ENCODE results near the gene B3GAT1.

DNA sequence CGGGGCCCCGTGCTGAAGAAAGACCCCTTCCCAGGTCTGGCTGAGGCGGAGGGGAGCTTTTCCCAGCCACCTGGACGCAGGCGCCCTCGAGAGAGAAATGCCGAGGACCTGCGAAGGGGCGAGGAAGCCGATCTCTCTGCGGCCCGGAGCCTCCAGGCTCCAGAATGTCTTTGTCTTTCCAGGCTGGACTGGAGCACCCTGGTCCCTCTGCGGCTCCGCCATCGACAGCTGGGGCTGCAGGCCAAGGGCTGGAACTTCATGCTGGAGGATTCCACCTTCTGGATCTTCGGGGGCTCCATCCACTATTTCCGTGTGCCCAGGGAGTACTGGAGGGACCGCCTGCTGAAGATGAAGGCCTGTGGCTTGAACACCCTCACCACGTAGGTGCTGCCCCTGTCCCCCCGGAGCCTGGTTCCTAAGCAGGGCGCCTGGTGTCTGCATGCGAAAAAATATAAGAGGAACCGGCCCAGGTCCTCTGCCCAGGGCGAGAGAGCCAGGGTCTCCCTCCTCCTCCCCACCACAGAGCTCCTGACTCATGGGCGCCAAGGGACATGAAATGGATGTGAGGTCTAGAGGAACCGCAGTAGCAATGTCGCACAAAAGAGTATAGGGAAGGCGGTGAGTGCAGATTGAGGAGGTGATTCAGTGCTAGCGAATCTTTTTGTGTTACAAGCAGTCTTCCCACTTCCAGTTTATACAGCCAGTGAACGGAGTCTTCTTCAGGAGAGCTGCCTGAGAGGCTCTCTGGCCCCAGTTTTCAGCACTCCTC lies 69.3 kb downstream of the B3GAT1 start:
- TF ChIP-seq, protein P1, sequence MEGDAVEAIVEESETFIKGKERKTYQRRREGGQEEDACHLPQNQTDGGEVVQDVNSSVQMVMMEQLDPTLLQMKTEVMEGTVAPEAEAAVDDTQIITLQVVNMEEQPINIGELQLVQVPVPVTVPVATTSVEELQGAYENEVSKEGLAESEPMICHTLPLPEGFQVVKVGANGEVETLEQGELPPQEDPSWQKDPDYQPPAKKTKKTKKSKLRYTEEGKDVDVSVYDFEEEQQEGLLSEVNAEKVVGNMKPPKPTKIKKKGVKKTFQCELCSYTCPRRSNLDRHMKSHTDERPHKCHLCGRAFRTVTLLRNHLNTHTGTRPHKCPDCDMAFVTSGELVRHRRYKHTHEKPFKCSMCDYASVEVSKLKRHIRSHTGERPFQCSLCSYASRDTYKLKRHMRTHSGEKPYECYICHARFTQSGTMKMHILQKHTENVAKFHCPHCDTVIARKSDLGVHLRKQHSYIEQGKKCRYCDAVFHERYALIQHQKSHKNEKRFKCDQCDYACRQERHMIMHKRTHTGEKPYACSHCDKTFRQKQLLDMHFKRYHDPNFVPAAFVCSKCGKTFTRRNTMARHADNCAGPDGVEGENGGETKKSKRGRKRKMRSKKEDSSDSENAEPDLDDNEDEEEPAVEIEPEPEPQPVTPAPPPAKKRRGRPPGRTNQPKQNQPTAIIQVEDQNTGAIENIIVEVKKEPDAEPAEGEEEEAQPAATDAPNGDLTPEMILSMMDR (IDR thresholded peaks at IDR 0.05): no peak
- TF ChIP-seq ZFX (IDR thresholded peaks at IDR 0.05; ENCODE audit: borderline replicate concordance): no peak
